ENCODE results near the gene PZP. TPM values are rescaled to one million over a fixed set of nuclear protein-coding genes. Genes with fewer than 3 reads are reported as not detected.
A peak's percentile ranks its signal among the peaks of the same experiment; 100 is the strongest.

Gene PZP
- total and polyA plus RNA-seq, 2 of the 13 experiments (the other 11 are each of a cell fraction or from before 2014, with no cell fraction given), result 0.07 to 0.89 TPM

DNA sequence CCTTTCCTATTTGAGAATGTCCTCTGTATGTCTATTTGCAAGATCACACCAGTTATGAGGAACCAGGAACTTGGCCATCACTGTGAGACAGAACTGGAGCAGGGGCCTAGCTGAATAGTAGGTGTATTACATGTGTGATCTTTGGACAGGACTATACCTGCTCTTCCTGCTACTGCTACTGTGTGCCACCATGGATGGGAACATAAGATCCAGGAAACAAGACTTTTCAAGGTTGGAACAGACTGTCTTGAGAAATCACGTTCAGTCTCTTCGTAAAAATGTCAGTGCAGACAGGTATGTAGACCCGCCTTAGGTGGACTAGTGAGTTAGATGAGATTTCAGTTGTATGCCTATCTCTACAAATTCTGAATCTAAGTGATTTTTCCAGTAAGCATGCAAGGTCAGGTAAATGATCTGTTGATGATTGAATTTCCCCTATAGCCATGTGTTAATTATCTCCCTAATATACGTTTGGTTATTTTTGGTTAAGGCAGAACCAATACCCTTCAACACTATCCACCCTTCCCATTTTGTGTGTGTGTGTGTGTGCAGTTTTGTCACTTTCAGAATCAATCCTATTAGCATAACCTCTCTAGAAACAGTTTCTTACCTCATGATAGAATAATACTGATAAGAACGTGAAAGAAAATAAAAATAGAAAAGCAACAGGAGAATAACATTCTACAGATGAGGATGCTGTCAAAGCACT is 99.5 kb downstream of the PZP start (continued):
- no peak for TF ChIP-seq GMEB2 (CRISPR knock-in tag; IDR thresholded peaks at IDR 0.05; ENCODE audit: low read depth)
- TF ChIP-seq HNRNPL (IDR thresholded peaks at IDR 0.05; ENCODE audit: low read depth, low read length), result 0 out of 2 replicates have a peak, but pooled peaks have one; percentile 20
- no peak for TF ChIP-seq ZSCAN20 (CRISPR knock-in tag; IDR thresholded peaks at IDR 0.05; ENCODE audit: borderline replicate concordance)
- TF ChIP-seq SIN3A (IDR thresholded peaks at IDR 0.05; ENCODE audit: borderline replicate concordance, low read depth, low read length), result no peak
- TF ChIP-seq, protein P1, sequence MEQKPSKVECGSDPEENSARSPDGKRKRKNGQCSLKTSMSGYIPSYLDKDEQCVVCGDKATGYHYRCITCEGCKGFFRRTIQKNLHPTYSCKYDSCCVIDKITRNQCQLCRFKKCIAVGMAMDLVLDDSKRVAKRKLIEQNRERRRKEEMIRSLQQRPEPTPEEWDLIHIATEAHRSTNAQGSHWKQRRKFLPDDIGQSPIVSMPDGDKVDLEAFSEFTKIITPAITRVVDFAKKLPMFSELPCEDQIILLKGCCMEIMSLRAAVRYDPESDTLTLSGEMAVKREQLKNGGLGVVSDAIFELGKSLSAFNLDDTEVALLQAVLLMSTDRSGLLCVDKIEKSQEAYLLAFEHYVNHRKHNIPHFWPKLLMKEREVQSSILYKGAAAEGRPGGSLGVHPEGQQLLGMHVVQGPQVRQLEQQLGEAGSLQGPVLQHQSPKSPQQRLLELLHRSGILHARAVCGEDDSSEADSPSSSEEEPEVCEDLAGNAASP (CRISPR knock-in tag; IDR thresholded peaks at IDR 0.05; ENCODE audit: borderline replicate concordance), result 0 out of 2 replicates have a peak, but pooled peaks have one; percentile 5
- TF ChIP-seq SKI (IDR thresholded peaks at IDR 0.05; ENCODE audit: partially characterized antibody), result no peak
- no peak for TF ChIP-seq CC2D1A (CRISPR knock-in tag; IDR thresholded peaks at IDR 0.05)
- TF ChIP-seq SP4 (CRISPR knock-in tag; IDR thresholded peaks at IDR 0.05), result no peak
- TF ChIP-seq, protein P2, sequence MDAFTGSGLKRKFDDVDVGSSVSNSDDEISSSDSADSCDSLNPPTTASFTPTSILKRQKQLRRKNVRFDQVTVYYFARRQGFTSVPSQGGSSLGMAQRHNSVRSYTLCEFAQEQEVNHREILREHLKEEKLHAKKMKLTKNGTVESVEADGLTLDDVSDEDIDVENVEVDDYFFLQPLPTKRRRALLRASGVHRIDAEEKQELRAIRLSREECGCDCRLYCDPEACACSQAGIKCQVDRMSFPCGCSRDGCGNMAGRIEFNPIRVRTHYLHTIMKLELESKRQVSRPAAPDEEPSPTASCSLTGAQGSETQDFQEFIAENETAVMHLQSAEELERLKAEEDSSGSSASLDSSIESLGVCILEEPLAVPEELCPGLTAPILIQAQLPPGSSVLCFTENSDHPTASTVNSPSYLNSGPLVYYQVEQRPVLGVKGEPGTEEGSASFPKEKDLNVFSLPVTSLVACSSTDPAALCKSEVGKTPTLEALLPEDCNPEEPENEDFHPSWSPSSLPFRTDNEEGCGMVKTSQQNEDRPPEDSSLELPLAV (CRISPR knock-in tag; conservative IDR thresholded peaks at IDR 0.05; ENCODE audit: low read depth), result 0 out of 2 replicates have a peak, but pooled peaks have one; percentile 68
- TF ChIP-seq SOX5 (CRISPR knock-in tag; IDR thresholded peaks at IDR 0.05; ENCODE audit: borderline replicate concordance), result no peak
- no peak for TF ChIP-seq ZFP90 (CRISPR knock-in tag; IDR thresholded peaks at IDR 0.05; ENCODE audit: borderline replicate concordance)
